Activated gamma-delta T cell treated with anti-CD3 and anti-CD28 coated beads, Interleukin-2, amount 50 U/mL, for 16 hours (primary cell): Measurements from ENCODE around the gene CORO1C.
"Not testable (repeated sequence)": the region's sequence is repeated elsewhere in the genome, so short reads cannot be mapped to it uniquely, and the experiment has no call there.

Experiments used
- DNase-seq: peaks from one replicate; pipeline ENCODE4 v3.0.0-alpha.2; 2020; ENCODE audit warnings: low read depth

CORO1C gene

DNA sequence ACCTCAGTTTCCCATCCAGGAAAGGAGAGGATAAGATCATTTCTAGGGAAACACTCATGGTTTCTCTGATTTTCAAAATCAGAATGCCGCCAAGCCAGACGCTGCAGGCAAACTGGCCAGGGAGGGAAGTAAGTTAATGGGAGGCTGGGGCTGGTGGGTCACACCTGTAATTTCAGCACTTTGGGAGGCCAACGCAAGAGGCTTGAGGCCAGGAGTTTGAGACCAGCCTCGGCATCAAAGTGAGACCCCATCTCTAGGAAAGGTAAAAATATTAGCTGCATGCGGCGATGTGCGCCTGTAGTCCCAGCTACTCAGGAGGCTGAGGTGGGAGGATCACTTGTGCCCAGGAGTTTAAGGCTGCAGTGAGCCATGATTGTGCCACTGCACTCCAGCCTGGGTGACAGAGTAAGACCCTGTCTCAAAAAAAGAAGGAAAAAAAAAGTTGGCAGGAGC is 98.2 kb downstream of the CORO1C start:
- DNase-seq = no peak

DNA sequence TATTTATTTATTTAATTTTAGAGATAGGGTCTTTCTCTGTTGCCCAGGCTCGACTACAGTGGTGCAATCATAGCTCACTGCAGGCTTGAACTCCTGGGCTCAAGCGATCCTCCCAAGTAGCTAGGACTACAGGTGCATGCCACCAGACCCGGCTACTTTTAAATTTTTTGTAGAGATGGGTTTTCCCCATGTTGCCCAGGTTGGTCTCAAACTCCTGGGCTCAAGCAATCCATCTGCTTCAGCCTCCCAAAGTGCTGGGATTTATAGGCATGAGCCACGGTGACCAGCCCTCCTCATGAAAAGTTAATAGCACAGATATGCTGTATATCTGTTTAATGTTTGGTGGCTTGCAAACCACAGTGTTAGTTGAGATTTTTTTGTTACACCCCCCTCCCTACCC is 100.1 kb downstream of the CORO1C start:
- DNase-seq = not testable (repeated sequence)

- DNase-seq = no peak
Measured at GRCh38 chr12:108630481-108631207, 100.7 kb downstream of the CORO1C start.

DNA sequence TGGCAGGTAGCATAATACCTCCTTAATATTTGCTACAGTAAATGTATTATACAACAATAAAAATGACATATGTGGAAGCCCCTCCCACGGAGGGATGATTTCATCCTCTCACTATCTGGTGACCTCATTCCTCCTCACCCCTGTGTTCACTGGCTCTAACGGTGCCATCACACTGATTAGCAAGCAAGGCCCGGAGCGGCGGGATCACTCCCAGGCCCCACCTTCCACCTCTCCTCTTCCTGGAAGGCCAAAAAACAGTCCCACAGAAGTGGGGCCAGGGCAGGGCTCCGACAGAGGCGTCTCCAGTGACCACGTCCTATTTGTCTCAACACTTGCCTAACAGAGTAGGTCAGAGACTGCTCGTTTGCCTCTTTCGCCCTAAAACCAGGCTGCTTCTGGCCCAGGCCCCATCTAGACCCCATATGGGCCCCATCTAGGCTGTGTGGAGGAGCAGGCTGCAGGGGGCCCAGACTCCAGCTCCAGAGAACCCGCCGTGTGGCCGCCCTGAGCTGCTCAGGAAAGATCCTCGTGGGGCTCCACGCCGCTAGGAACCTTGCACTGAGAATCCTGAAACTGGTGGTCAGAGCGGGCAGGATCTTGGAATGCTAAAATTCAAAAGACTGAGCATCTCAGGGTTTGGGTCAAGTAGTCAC is 101.4 kb downstream of the CORO1C start:
- DNase-seq = no peak

- DNase-seq = no peak
Measured at GRCh38 chr12:108629151-108629550, 102.2 kb downstream of the CORO1C start.

GRCh38 chr12:108627134-108627920 is 104.0 kb downstream of the CORO1C start:
- no peak for DNase-seq

DNA sequence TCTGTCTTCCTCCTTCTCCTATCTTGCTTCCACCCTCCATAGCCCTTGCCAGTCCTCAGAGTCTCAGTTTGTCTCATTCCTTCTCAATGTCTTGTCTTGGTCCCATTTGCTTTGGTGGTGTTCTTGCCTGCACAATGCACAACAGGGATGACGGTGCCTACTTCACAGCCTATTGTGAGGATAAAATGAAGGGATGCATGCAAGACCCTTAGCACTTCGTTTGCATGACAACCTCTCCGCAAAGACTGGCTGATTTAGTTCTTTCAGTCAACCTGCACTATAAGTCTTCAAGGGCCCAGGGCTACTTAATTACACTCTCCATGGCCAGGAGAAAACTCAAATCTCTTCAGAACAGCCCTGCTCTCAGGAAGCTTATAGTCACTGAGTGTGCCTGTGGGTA is 106.1 kb downstream of the CORO1C start:
- no peak for DNase-seq

DNA sequence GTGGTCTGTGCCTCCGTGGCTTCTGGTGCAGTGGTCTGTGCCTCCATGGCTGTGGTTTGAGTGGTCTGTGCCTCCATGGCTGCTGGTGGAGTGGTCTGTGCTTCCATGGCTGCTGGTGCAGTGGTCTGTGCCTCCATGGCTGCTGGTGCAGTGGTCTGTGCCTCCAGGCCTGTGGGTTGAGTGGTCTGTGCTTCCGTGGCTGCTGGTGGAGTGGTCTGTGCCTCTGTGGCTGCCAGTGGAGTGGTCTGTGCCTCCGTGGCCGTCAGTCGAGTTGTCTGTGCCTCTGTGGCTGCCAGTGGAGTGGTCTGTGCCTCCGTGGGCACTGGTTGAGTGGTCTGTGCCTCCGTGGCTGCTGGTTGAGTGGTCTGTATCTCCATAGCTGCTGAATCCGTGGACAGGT is 107.7 kb downstream of the CORO1C start:
- no peak for DNase-seq

GRCh38 chr12:108622921-108623514 is 108.3 kb downstream of the CORO1C start:
- no peak for DNase-seq

GRCh38 chr12:108622421-108622820 is 108.9 kb downstream of the CORO1C start:
- DNase-seq = no peak

DNA sequence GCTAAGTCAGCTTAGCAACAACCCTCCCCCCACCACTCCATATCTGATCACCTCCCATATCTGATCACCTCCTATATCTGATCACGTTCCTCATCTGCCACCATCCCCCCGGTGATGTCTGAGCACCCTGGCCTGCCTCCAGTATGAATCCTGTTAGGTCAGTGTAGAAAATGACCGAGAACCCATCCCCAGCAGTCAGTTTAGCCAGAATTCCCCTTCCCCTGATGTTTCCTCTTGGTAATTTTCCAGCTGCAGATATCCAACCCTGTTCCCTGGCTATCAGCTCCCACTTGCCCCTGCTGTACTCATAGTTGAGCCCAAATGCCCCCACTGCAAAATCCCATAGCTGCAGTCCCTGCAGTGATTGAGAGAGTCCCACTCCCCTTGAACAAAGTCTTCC is 110.2 kb downstream of the CORO1C start:
- DNase-seq = no peak

DNA sequence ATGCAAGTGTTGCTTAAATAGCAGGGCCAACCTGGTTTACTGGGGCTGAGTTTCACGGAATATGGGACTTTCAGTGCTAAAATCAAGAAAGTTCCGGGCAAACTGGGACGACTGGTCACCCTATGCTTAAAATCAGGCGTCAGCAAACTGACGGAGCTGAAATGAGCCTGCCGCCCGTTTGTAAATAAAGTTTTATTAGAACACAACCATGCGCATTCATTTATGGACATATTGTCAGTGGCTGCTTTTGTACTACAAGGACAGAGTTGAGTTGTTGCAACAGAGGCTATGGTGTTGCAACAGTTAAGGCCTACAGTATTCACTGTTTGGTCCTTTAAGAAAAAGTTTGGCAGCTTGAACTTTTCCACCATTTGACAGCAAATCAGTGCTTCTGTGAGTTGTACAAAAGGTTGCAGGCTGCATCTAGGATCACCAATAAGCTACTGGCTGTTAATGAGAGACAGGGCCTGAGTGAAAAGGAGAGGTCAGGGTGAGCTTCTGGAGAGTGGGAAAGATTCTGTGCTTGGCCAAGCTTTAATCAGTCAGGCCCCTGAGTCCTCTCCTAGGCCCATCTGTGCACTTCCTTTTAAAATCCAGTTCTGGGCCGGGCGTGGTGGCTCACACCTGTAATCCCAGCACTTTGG is 111.0 kb downstream of the CORO1C start:
- no peak for DNase-seq

DNA sequence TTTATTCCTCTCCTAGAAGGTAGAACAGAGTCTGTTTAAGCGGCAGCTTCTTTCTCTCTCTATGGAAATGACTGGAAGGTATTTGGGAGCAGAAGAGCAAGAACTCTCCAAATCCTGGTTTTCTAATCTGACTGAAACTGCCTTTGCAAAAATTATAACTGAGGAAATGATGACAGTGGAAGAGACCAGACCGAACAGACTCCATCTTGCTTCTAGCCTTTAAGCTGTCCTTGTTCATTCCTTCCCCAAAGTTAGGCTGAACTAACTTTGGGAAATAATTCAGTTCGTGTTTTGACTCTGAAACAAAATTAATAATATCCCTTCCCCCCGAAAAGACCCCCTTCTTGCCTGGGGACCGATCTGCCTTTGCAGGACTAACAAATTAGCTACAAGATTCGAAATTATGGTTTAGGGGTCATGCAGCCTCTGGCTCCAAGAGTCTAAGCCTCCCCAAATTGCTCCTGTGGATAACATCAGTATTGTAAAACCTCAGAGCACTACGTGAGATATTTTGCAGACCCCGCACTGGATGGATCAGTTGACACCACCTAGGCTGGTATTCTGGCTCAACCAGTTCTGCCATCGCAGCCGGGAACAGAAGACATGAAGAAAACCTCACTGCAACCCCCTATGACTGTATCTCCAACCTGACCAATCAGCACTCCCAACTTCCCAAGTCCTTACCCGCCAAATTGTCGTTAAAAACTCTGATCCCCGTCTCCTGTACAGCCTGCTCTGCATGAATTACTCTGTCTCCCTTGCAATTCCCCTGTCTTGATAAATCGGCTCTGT is 111.8 kb downstream of the CORO1C start:
- DNase-seq = no peak

DNA sequence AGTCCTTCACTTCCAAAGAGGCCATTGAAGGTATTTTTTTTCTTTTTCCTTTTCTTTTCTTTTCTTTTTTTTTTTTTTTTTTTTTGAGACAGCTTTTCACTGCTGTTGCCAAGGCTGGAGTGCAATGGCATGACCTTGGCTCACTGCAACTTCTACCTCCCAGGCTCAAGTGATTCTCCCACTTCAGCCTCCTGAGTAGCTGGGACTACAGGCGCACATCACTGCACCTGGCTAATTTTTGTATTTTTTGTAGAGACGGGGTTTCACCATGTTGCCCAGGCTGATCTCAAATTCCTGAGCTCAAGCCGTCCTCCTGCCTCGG is 112.4 kb downstream of the CORO1C start:
- not testable (repeated sequence) for DNase-seq

GRCh38 chr12:108618079-108618952 is 113.0 kb downstream of the CORO1C start:
- peak; percentile 69 for DNase-seq

- DNase-seq = peak; percentile 79
Measured at GRCh38 chr12:108616941-108617858, 114.1 kb downstream of the CORO1C start.

GRCh38 chr12:108616359-108616758 is 115.0 kb downstream of the CORO1C start:
- DNase-seq = no peak

DNA sequence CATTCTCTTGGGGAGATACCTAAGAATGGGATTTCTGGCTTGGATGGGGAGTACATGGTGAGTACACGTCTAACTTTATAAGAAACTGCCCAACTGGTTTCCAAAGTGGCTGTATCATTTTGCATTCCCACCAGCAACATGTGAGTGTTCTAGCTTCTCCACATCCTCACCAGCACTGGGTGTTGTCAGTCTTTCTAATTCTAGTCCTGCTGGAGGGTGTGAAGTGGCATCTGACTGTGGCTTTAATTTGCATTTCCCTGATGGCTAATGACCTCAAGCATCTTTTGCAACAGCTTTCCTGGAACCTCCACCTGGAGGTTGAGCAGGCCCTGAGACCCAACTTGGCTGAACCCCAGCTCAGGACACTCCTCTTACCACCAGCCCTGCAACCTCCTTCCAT is 115.4 kb downstream of the CORO1C start:
- no peak for DNase-seq

DNA sequence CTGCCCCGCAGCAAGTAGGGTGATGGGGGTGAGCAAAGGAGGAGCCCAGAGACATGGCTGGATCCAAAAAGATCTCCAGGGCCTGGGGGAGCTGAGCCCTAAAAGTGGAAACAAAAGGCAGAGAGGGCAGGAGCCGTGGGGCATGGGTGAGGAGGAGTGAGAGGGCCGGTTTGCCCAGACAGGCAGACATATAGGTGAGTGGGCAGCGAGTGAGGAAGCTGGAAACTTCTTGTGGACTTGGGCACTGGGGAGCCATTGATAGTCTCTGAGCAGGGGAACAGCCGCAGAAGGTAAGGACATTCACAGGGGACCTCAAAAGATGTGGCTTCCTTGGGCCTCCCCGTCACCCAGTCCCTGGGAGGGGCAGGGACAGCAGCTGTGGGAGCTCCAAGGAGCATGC is 116.7 kb downstream of the CORO1C start:
- DNase-seq = no peak
